HepG2 (cell line): ENCODE data around the gene UNC5CL. TPM values are rescaled to one million over a fixed set of nuclear protein-coding genes. Genes with fewer than 3 reads are reported as not detected.
A peak's percentile ranks its signal among the peaks of the same experiment; 100 is the strongest.

Experiments
- ATF7 ChIP-seq, 2 experiments: fragments of 450-650 bp in 1 of 2; sonication (generic) in 1 of 2; formaldehyde crosslinking in 1 of 2; IDR thresholded peaks; 2 replicates each; pipeline versions ENCODE4 v1.4.0 to v1.6.1; 2016 to 2020; ENCODE audit warnings: antibody characterized with exemption in 1 of 2, mild to moderate bottlenecking in 1 of 2, missing genetic modification reagents in 1 of 2
- BCL6 ChIP-seq: IDR thresholded peaks from 2 replicates; pipeline ENCODE4 v1.6.1; 2016; ENCODE audit warnings: missing genetic modification reagents, missing compliant biosample characterization
- IRF2 ChIP-seq: IDR thresholded peaks from 2 replicates; pipeline ENCODE4 v1.6.1; 2018; ENCODE audit warnings: missing genetic modification reagents, missing compliant biosample characterization
- MAFG ChIP-seq: sonication (generic); formaldehyde crosslinking; IDR thresholded peaks from 2 replicates; pipeline ENCODE4 v1.5.1; 2020; ENCODE audit warnings: mild to moderate bottlenecking, missing genetic modification reagents
- MED8 ChIP-seq: sonication (generic); formaldehyde crosslinking; IDR thresholded peaks from 2 replicates; pipeline ENCODE4 v1.8.1; 2023; ENCODE audit warnings: mild to moderate bottlenecking, missing genetic modification reagents; ENCODE audit not compliant: insufficient replicate concordance
- SALL2 ChIP-seq: sonication (generic); formaldehyde crosslinking; IDR thresholded peaks from 2 replicates; pipeline ENCODE4 v1.8.1; 2023; ENCODE audit warnings: mild to moderate bottlenecking, missing genetic modification reagents, inconsistent platforms
- ZNF33B ChIP-seq: sonication (generic); formaldehyde crosslinking; IDR thresholded peaks from 2 replicates; pipeline ENCODE4 v1.5.1; 2020; ENCODE audit warnings: mild to moderate bottlenecking, missing genetic modification reagents
- ZNF484 ChIP-seq: sonication (generic); formaldehyde crosslinking; IDR thresholded peaks from 2 replicates; pipeline ENCODE4 v1.5.1; 2020; ENCODE audit warnings: mild to moderate bottlenecking, low read depth, missing genetic modification reagents, borderline replicate concordance
- ZSCAN29 ChIP-seq: sonication (generic); formaldehyde crosslinking; conservative IDR thresholded peaks from 2 replicates; pipeline ENCODE4 v1.4.0; 2020; ENCODE audit warnings: mild to moderate bottlenecking, missing genetic modification reagents
- polyA plus RNA-seq, 8 experiments: library from polyadenylated mRNA; depleted of rRNA in 3 of 8; stranded (reverse) in 7 of 8; unstranded in 1 of 8; fragments of >200 nt; fragmentation: Illumina TruSeq in 4 of 8; extraction: Trizol in 4 of 8; gene quantifications; 2 replicates each; pipeline versions ENCODE4 v1.2.1 to v1.2.3, GENCODE V29; 2011 to 2016; ENCODE audit warnings: low read depth in 4 of 8, missing spikeins in 1 of 8, mixed read lengths in 1 of 8; ENCODE audit not compliant: insufficient read depth in 1 of 8
- total RNA-seq, 5 experiments: library from RNA; depleted of rRNA; stranded (reverse); fragments of >200 nt; fragmentation: Illumina TruSeq; extraction: Trizol; gene quantifications; 2 replicates each; pipeline ENCODE4 v1.2.3, GENCODE V29; 2016; ENCODE audit warnings: low read depth in 1 of 5
- TF ChIP-seq, protein P1 (sequence below), 2 experiments: fragments of 450-650 bp in 1 of 2; sonication (generic) in 1 of 2; formaldehyde crosslinking in 1 of 2; IDR thresholded peaks; 2 replicates each; pipeline versions ENCODE4 v1.6.1 to v1.8.0; 2016 to 2022; ENCODE audit warnings: antibody characterized with exemption in 1 of 2, mild to moderate bottlenecking in 1 of 2, missing genetic modification reagents in 1 of 2
- TF ChIP-seq, protein P2 (sequence below): sonication (generic); formaldehyde crosslinking; IDR thresholded peaks from 2 replicates; pipeline ENCODE4 v1.5.1; 2020; ENCODE audit warnings: missing genetic modification reagents, mild to moderate bottlenecking, borderline replicate concordance
- TF ChIP-seq, protein P3 (sequence below): sonication (generic); formaldehyde crosslinking; IDR thresholded peaks from 2 replicates; pipeline ENCODE4 v1.5.0; 2020; ENCODE audit warnings: mild to moderate bottlenecking, low read depth, missing genetic modification reagents, borderline replicate concordance
- TF ChIP-seq, protein P4 (sequence below): sonication (generic); formaldehyde crosslinking; IDR thresholded peaks from 2 replicates; pipeline ENCODE4 v1.8.0; 2022; ENCODE audit warnings: missing genetic modification reagents, mild to moderate bottlenecking, moderate library complexity, borderline replicate concordance

The UNC5CL gene
- total and polyA plus RNA-seq, 2 of the 13 experiments (the other 11 are each of a cell fraction or from before 2014, with no cell fraction given): 2.4 to 2.5 TPM

DNA sequence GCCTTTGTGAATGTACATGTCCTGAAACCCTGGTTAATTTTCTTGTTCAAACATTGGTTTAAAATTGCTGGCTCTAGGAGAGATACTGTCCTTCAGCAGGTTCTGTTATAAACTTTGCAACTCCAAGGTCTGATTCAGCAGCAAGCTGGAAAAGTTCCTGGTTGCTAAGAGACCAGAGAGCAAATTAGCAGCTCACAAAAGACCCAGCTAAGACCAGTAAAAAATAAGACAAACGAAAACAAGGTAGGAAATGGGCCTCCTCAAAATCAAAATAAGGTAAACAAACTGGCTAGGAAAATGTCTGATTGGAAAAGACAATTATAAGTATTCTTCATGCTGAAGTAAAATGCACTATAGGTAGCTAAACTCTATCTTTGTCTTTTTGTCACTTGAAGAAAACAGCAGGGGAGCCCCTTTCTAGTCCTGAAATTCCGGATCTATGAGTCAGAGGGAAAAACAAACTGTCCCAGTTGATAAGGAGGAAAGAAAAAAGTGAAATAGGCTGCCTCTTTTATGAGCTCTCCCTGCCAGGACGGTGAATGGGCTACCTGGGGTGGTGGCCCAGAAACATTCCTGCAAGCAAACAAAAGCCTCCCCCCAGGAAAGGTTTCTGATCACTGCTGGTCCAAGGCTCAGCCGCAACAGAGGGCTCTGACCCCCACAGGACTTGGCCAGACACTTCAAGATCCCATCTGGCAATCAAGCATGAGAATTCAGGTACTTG, 41.6 kb downstream of the UNC5CL start (continued):
- TF ChIP-seq, protein P1, sequence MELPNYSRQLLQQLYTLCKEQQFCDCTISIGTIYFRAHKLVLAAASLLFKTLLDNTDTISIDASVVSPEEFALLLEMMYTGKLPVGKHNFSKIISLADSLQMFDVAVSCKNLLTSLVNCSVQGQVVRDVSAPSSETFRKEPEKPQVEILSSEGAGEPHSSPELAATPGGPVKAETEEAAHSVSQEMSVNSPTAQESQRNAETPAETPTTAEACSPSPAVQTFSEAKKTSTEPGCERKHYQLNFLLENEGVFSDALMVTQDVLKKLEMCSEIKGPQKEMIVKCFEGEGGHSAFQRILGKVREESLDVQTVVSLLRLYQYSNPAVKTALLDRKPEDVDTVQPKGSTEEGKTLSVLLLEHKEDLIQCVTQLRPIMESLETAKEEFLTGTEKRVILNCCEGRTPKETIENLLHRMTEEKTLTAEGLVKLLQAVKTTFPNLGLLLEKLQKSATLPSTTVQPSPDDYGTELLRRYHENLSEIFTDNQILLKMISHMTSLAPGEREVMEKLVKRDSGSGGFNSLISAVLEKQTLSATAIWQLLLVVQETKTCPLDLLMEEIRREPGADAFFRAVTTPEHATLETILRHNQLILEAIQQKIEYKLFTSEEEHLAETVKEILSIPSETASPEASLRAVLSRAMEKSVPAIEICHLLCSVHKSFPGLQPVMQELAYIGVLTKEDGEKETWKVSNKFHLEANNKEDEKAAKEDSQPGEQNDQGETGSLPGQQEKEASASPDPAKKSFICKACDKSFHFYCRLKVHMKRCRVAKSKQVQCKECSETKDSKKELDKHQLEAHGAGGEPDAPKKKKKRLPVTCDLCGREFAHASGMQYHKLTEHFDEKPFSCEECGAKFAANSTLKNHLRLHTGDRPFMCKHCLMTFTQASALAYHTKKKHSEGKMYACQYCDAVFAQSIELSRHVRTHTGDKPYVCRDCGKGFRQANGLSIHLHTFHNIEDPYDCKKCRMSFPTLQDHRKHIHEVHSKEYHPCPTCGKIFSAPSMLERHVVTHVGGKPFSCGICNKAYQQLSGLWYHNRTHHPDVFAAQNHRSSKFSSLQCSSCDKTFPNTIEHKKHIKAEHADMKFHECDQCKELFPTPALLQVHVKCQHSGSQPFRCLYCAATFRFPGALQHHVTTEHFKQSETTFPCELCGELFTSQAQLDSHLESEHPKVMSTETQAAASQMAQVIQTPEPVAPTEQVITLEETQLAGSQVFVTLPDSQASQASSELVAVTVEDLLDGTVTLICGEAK (IDR thresholded peaks at IDR 0.05): no peak
- TF ChIP-seq, protein P1 (CRISPR knock-in tag; IDR thresholded peaks at IDR 0.05): peak; percentile 24; the same call in 1 of the 2 replicates
- TF ChIP-seq IRF2 (CRISPR knock-in tag) (0 out of 2 replicates have a peak, but pooled peaks have one; percentile 16), BCL6 (peak; percentile 71), ZSCAN29 (CRISPR knock-in tag) (peak; percentile 67; the same call in 1 of the 2 replicates), ATF7 (IDR thresholded peaks at IDR 0.05) (0 out of 2 replicates have a peak, but pooled peaks have one; percentile 7), ATF7 (CRISPR knock-in tag; IDR thresholded peaks at IDR 0.05) (0 out of 2 replicates have a peak, but pooled peaks have one; percentile 30), ZNF33B (no peak), ZNF484 (CRISPR knock-in tag) (no peak), MED8 (CRISPR knock-in tag) (peak; percentile 43), MAFG (CRISPR knock-in tag) (no peak), SALL2 (CRISPR knock-in tag) (0 out of 2 replicates have a peak, but pooled peaks have one; percentile 13)
- TF ChIP-seq, protein P2, sequence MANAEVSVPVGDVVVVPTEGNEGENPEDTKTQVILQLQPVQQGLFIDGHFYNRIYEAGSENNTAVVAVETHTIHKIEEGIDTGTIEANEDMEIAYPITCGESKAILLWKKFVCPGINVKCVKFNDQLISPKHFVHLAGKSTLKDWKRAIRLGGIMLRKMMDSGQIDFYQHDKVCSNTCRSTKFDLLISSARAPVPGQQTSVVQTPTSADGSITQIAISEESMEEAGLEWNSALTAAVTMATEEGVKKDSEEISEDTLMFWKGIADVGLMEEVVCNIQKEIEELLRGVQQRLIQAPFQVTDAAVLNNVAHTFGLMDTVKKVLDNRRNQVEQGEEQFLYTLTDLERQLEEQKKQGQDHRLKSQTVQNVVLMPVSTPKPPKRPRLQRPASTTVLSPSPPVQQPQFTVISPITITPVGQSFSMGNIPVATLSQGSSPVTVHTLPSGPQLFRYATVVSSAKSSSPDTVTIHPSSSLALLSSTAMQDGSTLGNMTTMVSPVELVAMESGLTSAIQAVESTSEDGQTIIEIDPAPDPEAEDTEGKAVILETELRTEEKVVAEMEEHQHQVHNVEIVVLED: no peak
- TF ChIP-seq, protein P3, sequence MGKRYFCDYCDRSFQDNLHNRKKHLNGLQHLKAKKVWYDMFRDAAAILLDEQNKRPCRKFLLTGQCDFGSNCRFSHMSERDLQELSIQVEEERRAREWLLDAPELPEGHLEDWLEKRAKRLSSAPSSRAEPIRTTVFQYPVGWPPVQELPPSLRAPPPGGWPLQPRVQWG (CRISPR knock-in tag): no peak
- TF ChIP-seq, protein P4, sequence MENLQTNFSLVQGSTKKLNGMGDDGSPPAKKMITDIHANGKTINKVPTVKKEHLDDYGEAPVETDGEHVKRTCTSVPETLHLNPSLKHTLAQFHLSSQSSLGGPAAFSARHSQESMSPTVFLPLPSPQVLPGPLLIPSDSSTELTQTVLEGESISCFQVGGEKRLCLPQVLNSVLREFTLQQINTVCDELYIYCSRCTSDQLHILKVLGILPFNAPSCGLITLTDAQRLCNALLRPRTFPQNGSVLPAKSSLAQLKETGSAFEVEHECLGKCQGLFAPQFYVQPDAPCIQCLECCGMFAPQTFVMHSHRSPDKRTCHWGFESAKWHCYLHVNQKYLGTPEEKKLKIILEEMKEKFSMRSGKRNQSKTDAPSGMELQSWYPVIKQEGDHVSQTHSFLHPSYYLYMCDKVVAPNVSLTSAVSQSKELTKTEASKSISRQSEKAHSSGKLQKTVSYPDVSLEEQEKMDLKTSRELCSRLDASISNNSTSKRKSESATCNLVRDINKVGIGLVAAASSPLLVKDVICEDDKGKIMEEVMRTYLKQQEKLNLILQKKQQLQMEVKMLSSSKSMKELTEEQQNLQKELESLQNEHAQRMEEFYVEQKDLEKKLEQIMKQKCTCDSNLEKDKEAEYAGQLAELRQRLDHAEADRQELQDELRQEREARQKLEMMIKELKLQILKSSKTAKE (CRISPR knock-in tag): no peak
